Upper lobe of left lung (tissue), 6 donors: ENCODE measurements around the gene ABCB6. TPM values are rescaled to one million over a fixed set of nuclear protein-coding genes. Genes with fewer than 3 reads are reported as not detected.
"Not testable (repeated sequence)": the region's sequence is repeated elsewhere in the genome, so short reads cannot be mapped to it uniquely, and the experiment has no call there.

Source experiments
- ATAC-seq, 2 donors: fragments of 200-7000 bp; cut with Tn5 transposase; one replicate each; pipeline ENCODE4 v1.9.1; 2022; ENCODE audit warnings: mild to moderate bottlenecking in 2 of 2, moderate library complexity in 2 of 2; ENCODE audit not compliant: low FRiP score in 2 of 2
- DNase-seq, 2 donors: peaks; one replicate each; pipeline ENCODE4 v3.0.0-alpha.2; 2019 to 2020
- H3K27ac ChIP-seq, 4 donors: fragments of 200-600 bp; sonication (generic); one replicate each; pipeline ENCODE4 v1.5.1; 2016 to 2019
- H3K27me3 ChIP-seq, 4 donors: fragments of 200-600 bp; sonication (generic); one replicate each; pipeline ENCODE4 v1.5.1; 2017 to 2019
- H3K36me3 ChIP-seq, 4 donors: fragments of 200-600 bp; sonication (generic); one replicate each; pipeline ENCODE4 v1.5.1; 2016 to 2019
- H3K4me1 ChIP-seq, 4 donors: fragments of 200-600 bp; sonication (generic); one replicate each; pipeline ENCODE4 v1.5.1; 2018 to 2019
- H3K4me3 ChIP-seq, 4 donors: fragments of 200-600 bp; sonication (generic); one replicate each; pipeline ENCODE4 v1.5.1; 2017 to 2019; ENCODE audit warnings: mild to moderate bottlenecking in 2 of 4, moderate library complexity in 1 of 4
- H3K9me3 ChIP-seq, 4 donors: fragments of 200-600 bp; sonication (generic); one replicate each; pipeline ENCODE4 v1.5.1; 2018 to 2019
- CTCF ChIP-seq, 6 experiments: fragments of 450-650 bp in 4 of 6; fragments of 200-600 bp in 2 of 6; sonication (generic) in 2 of 6; IDR thresholded peaks; one replicate each; pipeline ENCODE4 v1.5.1; 2016 to 2019; ENCODE audit warnings: antibody characterized with exemption in 6 of 6
- EP300 ChIP-seq, 4 donors: sonication (generic); formaldehyde crosslinking; IDR thresholded peaks; one replicate each; pipeline ENCODE4 v1.5.1; 2017; ENCODE audit warnings: antibody characterized with exemption in 4 of 4, control low read depth in 2 of 4
- POLR2A ChIP-seq, 4 donors: fragments of 450-650 bp; IDR thresholded peaks; one replicate each; pipeline ENCODE4 v1.5.1; 2016 to 2017; ENCODE audit warnings: antibody characterized with exemption in 4 of 4, mild to moderate bottlenecking in 2 of 4
- POLR2AphosphoS5 ChIP-seq, 2 donors: sonication (generic); formaldehyde crosslinking; IDR thresholded peaks; one replicate each; pipeline ENCODE4 v1.5.1; 2017; ENCODE audit warnings: antibody characterized with exemption in 2 of 2
- WGBS, 2 donors: methylation state at CpG; one replicate each; pipeline ENCODE4 v1.1.5; 2017 to 2018; 5-methylcytosine and 5-hydroxymethylcytosine counted together
- total RNA-seq, 6 donors: library from RNA; depleted of rRNA in 4 of 6; stranded (reverse); fragments of >200 nt in 4 of 6; gene quantifications; one replicate each; pipeline versions ENCODE4 v1.1.0 to v1.2.1, GENCODE V29; 2016 to 2021
- donor health status: DM: no; HTN: no; CAD: no; lungs with moderate emphysema.
- donor health status: DM: no; HTN: yes; CAD: no; lungs with severe emphysema.

Gene ABCB6
- total RNA-seq, 6 donors from 2014 or later = 11.0 to 35.6 (median 21.9) TPM

GRCh38 chr2:219205165-219205538, 13.6 kb downstream of the ABCB6 start:
- Histone ChIP-seq H3K4me1 (peaks cover 17 to 23% (median 20%) of the 10 kb centered on the region in 4 donors), H3K27me3 (no peaks in the 10 kb centered on the region), H3K27ac (no peak overlapping the region), H3K9me3 (no peaks in the 10 kb centered on the region), H3K36me3 (peaks cover 0 to 23% (median 14%) of the 10 kb centered on the region in 4 donors), H3K4me3 (no peak overlapping the region)
- DNase-seq (no peak), ATAC-seq (no peak)
- TF ChIP-seq POLR2A (IDR thresholded peaks at IDR 0.05) (no peak), CTCF (IDR thresholded peaks at IDR 0.05) (no peak), EP300 (IDR thresholded peaks at IDR 0.05) (no peak), POLR2AphosphoS5 (IDR thresholded peaks at IDR 0.05) (no peak)
- 84 to 87% methylated on average over 5 of the region's 5 CpGs for WGBS, 2 donors

DNA sequence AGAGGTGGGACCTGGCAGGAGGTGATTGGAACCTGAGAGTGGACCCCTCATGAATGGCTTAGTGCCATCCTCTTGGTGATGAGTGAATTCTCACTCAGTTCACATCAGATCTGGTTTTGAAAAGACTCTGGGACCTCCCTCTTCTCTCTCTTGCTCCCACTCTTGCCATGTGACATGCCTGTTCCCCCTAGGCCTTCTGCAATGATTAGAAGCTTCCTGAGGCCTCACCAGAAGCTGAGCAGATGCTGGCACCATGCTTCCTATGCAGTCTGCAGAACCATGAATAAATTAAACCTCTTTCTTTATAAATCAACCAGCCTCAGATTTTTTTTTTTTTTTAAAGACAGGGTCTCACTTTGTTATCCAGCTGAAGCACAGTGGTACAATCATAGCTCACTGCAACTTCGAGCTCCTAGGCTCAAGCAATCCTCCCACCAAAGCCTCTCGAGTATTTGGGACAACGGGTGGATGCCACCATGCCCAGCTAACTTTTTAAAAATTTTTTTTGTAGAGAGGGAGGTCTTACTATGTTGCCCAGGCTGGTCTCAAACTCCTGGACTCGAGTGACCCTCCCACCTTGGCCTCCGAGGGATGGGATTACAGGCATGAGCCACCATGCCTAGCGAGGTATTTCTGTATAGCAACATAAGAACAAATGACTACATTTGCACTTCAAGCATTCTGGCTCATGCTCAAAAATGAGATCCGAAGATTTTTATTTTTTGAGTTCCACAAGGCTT, 14.2 kb downstream of the ABCB6 start:
- Histone ChIP-seq H3K9me3 (no peaks in the 10 kb centered on the region), H3K27ac (no peak overlapping the region), H3K27me3 (no peaks in the 10 kb centered on the region), H3K4me1 (peaks cover 17 to 23% (median 20%) of the 10 kb centered on the region in 4 donors), H3K4me3 (no peak overlapping the region), H3K36me3 (peaks cover 0 to 17% (median 13%) of the 10 kb centered on the region in 4 donors)
- no peak for DNase-seq
- no peak for ATAC-seq
- WGBS, 2 donors = 93 to 94% methylated on average over 7 of the region's 7 CpGs
- TF ChIP-seq EP300 (IDR thresholded peaks at IDR 0.05) = no peak
- TF ChIP-seq CTCF (IDR thresholded peaks at IDR 0.05) = no peak
- TF ChIP-seq POLR2A (IDR thresholded peaks at IDR 0.05) = no peak
- no peak for TF ChIP-seq POLR2AphosphoS5 (IDR thresholded peaks at IDR 0.05)

- not testable (repeated sequence) for H3K4me3 ChIP-seq, ATAC-seq, H3K4me1 ChIP-seq, H3K27ac ChIP-seq, H3K27me3 ChIP-seq, H3K36me3 ChIP-seq, H3K9me3 ChIP-seq
- WGBS, 2 donors = 87 to 88% methylated on average over 4 to 17 of the region's 21 CpGs
- peak in 1 of 2 donors; percentile 63 for DNase-seq
These were observed 17.4 kb downstream of the ABCB6 start for GRCh38 chr2:219201331-219201730.

GRCh38 chr2:219200502-219201326, 18.0 kb downstream of the ABCB6 start:
- DNase-seq, H3K4me3 ChIP-seq, H3K9me3 ChIP-seq, H3K36me3 ChIP-seq, H3K27ac ChIP-seq, H3K27me3 ChIP-seq, H3K4me1 ChIP-seq, ATAC-seq: not testable (repeated sequence)
- WGBS, 2 donors = 87 to 91% methylated on average over 22 to 26 of the region's 26 CpGs

DNA sequence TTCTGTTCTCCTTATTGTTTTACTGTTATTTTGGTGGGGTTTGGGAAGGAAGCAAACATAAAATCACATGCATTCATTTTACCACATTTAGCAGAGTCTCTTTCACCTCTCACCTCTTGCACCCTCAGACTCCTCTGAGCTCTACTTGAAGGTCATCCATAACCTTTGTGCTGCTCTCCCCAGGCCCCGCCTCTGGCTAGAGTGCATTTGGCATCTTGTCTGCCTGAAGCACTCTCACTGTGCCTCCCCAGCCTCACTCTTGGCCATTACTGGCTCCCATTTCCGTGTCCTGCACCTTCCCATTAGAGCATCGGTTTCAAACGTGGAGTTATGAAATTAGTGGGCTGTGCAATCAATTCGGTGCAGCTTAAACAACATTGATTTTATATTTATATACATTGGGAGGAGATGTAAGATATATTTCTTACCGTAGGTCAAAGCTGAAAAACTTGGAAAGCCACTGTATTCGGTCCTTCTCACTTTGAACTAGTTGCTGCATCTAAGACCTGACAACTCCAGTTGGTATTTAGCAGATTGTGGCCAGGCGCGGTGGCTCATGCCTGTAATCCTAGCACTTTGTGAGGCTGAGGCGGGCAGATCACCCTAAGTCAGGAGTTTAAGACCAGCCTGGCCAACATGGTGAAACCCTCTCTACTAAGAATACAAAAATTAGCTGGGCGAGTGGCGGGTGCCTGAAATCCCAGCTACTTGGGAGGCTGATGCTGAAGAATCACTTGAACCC, 19.1 kb downstream of the ABCB6 start:
- no peak overlapping the region for H3K27ac ChIP-seq
- no peaks in the 10 kb centered on the region for H3K4me1 ChIP-seq
- ATAC-seq (no peak), DNase-seq (no peak)
- TF ChIP-seq POLR2AphosphoS5 (IDR thresholded peaks at IDR 0.05) = no peak
- no peak for TF ChIP-seq EP300 (IDR thresholded peaks at IDR 0.05)
- no peak for TF ChIP-seq CTCF (IDR thresholded peaks at IDR 0.05)
- no peak for TF ChIP-seq POLR2A (IDR thresholded peaks at IDR 0.05)
- H3K9me3 ChIP-seq = no peaks in the 10 kb centered on the region
- 85 to 91% methylated on average over 12 of the region's 12 CpGs for WGBS, 2 donors
- no peaks in the 10 kb centered on the region for H3K27me3 ChIP-seq
- H3K36me3 ChIP-seq = no peaks in the 10 kb centered on the region
- no peak overlapping the region for H3K4me3 ChIP-seq
